GM19238 (cell line): ENCODE results near the gene PTPRM.

Source experiments
- DNase-seq: peaks from one replicate; pipeline ENCODE4 v3.0.0; 2011; ENCODE audit warnings: low spot score; ENCODE audit not compliant: insufficient read length

The PTPRM gene

GRCh38 chr18:8356001-8356400 is 788.9 kb downstream of the PTPRM start:
- DNase-seq: no peak

GRCh38 chr18:8357320-8357719 is 790.2 kb downstream of the PTPRM start:
- DNase-seq: no peak

GRCh38 chr18:8358033-8358765 is 791.1 kb downstream of the PTPRM start:
- no peak for DNase-seq

- no peak for DNase-seq
Observed at GRCh38 chr18:8359076-8359475, 792.0 kb downstream of the PTPRM start.

GRCh38 chr18:8359481-8359880 is 792.4 kb downstream of the PTPRM start:
- DNase-seq: no peak

DNA sequence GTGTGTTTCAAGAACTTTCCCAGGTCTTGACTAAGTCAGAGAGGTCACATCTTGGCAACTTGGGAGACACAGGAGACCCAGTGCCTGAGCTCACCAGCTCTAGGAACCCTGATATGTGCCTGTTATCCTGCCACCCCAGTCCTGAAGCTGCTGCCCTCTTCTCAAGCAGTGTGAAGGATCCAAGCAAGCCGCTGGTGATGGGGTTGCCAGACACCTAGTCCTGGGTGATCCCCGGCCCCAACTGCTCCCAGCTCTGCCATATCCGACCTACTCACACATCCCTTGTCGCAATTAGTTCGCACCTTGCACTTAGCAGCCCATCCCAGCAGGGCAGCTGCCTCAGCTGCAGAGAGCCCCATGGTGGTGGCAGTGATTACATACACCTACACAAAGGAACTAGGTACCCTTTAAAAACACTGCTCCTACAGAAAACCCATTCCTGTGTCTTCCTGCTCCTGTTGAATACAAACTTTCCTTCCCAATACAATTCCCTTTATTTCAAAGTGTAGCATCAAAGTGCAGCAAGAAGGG is 794.9 kb downstream of the PTPRM start:
- DNase-seq: no peak

DNA sequence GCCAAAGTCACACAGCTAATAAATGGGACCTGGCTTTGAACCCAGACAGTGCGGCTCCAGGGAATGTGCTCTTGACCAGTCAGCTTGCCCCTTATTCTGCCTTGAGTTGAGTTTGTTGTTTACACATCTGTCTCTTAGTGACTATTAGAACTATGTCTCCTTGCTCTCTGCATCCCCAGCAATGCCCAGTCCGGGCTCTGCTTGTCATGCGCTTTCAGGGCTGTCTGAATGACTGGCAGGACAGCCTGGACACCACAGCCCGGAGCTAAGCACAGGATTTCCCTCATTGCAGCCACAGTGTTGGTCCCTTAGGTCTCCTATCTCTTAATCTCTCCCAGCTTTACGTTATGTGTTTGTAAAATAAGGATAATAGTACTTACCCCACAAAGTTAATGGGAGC is 795.7 kb downstream of the PTPRM start:
- no peak for DNase-seq

DNA sequence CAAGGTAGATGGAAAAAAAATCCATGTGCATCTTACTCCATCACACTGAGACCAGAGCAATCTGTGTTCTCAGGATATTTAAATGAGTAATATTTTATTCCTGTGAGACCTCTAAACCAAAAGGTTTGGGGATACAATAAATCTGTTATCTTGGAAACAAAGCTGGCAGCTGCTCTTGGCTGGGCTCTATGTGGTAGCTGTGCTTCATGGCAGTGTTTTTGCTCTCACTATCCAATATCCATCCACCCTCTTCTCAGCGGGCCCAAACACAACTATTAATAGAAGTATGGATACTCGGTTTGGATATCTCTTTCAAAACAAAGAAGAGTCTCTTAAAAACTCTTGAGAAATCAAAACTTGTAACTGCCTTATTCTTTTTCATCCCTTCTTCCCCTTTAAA is 797.3 kb downstream of the PTPRM start:
- DNase-seq: no peak

- DNase-seq: no peak
Observed at GRCh38 chr18:8365006-8365405, 797.9 kb downstream of the PTPRM start.

DNA sequence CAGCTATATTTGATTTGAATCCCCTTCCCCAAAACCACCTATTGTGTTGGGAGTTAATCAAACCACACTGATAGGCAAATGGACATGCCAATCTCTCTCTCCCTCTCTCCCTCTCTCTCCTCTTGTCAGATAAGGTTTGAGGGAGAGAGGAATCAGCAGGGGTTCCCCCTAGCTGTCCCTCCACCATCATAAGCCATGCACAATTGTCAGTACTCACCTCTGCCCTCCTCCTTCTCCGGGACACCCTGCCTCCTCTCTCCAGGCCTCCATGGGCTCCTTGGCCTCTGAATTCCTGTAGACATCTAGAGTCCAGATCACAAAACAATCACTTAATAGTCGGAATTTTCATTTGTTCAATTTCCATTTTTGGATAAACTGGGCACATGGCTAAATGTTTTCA is 798.4 kb downstream of the PTPRM start:
- DNase-seq: no peak

DNA sequence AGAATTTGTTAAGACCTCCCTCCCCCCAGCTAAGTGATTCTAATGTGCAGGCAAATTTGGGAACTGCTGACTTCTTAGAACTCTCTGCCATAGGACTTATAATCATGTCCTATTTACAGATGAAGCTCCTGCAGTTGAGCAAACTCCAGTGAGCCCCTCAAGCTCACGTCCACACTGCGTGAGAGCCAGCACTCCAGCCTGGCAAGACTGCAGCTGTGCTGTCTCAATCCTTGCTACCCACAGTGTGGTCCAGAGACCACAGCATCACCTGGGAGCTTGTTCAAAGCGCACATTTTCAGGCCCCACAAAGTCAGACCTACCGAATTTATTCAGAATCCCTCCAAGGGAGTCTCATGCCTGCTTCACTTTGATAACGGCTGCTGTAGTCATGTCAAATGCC is 799.0 kb downstream of the PTPRM start:
- DNase-seq: no peak

DNA sequence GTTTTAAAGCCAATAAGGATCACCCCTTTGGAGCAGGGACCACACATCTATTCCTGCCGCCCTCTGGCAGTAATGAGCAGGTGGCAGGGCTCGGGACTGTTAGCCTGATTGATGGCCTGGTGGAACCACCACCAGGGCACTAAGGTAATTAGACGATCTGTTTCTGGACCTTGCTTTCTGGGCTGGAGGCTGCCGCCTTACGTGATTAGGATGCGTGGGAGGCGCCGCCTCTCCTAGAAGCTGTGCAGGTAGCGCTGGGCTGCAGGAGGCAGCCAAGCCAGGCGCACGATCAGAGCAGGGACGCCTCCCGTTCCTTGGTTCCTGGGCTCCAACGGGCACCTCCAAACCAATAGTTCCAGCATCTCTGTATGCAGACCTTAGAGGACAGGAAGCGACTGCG is 799.5 kb downstream of the PTPRM start:
- DNase-seq: no peak

DNA sequence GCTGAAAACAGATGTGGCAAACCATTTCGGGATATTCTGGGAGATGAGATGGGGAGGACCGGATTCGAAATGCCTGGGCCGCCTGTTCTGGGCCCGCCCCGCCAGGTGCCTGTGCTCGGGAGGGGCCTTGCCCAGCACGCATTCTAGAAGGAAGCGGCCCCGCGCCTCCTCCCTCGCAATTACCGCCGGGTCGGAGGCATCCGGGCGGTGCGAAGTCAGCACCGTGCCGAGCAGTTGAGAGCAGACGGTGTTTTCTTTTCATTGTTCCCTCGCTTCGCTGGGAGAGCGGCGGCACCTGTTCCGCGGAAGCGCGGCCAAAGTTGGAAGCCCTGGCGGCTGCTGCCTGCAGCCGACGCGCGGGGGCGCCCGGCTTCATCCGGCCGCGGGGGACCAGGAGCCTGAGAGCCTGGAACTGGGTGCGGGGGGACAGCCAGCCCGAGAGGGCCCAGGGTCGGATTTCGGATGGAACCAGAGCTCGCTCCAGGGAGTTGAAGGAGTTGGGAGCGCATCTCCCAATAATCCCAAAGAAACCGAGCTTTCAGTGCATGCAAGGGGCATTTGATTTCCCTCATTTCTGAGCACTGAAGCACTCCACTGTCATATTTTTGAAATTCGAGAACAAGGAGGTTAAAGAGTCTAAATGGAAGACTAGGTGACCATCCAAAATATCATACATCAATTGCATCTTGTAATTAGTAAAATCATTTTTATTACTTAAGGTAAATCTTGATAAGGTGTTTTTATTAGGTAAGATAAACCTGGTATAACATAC is 800.3 kb downstream of the PTPRM start:
- DNase-seq: peak; percentile 9

DNA sequence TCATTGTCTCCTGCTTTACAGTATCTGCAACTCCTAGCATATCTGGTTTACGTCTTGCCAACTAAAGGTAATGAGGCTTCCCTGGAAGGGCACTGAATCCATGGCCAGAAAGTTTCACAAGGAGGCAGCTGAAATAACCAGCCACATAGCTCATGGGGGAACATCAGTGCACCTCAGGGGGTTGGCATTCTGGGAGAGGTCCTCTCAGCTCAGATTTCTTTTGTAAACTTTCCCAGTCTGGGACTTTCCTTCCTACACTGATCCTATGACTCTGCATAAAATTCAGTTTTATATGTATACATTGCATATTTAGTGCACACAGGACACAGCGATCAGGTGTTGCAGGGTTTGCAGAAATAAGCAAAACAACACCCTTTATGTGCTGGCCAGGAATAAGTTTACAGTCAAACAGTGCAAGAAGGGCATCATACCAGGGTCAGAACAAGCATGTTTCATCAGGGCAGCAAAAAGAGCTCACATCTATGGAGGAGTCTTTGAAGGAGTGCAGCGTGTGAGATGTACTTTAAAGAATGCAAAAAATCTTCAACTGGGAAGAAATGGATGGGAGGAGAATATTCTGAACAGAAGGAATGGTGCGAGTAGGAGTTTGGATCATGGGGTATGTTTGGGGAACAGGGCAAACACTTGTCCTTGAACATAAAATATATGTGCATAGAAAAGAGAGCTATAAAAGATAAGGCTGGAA is 801.5 kb downstream of the PTPRM start:
- DNase-seq: no peak

DNA sequence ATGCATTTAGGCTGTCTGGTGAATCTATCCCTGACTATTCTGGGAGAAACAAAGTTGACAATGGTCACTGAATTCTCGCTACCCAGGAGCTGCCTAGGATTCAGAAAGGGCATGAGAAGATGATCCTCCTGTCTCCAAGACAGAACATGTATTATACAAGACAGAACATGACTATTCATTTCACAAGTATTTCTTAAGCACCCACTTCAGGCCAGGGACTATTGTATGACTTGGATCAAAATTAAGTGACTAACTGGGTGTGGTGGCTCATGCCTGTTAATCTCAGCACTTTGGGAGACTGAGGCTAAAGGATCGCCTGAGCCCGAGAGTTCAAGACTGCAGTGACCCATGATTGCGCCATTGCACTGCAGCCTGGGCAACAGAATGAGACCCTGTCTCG is 806.4 kb downstream of the PTPRM start:
- DNase-seq: no peak

DNA sequence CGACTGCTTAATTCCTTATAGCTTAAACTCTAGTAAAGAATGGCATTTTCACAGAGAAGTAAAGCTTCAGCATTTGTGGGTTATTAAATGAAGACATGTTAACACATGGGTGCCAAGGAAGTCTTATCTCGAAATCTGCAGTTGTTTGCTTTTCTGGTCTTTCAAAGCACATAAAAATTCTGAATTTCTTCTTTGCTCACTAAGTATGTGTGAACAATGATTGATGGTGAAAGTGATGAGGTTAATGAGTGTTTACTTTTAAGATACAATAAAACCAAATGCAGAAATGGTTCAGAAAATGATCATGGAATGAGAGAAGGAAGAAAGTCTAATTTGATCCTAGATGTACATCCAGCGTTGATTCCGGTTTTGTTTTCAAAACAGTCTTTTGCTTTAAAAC is 807.6 kb downstream of the PTPRM start:
- DNase-seq: no peak

GRCh38 chr18:8375249-8375648 is 808.1 kb downstream of the PTPRM start:
- DNase-seq: no peak

DNA sequence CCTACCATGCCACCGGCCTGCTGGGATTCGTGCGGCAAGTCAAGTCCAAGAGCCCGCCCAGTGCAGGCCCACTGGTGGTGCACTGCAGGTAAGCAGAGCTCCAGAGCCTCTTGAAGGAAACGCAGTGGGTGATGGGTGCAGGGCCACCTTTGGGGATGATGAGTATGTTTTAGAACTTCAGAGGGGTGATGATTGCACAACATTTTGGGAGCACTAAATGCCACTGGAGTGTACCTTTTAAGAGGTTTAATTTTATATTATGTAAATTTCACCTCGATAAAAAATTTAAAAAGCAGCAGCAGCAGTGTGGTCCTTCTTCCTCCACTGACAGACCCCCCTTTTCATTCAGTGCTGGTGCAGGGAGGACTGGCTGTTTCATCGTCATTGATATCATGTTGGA is 809.0 kb downstream of the PTPRM start:
- no peak for DNase-seq

- no peak for DNase-seq
Observed at GRCh38 chr18:8379187-8379941, 812.2 kb downstream of the PTPRM start.

DNA sequence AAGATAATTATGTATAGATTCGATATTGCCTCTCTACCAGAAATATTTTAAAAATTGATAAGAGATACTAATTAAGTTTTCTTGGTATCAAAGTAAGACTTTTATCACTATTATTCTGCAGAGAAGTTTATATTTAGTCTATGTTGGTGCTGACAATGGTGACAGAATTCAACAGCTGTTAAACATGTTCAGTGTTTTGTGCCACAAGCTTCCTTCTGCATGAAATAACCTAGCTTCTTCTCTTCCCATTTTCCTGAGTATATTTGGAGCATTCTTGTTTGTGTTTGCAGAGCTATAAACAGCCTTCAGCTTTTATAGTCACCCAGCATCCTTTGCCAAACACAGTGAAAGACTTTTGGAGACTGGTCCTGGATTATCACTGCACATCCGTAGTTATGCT is 812.9 kb downstream of the PTPRM start:
- no peak for DNase-seq

DNA sequence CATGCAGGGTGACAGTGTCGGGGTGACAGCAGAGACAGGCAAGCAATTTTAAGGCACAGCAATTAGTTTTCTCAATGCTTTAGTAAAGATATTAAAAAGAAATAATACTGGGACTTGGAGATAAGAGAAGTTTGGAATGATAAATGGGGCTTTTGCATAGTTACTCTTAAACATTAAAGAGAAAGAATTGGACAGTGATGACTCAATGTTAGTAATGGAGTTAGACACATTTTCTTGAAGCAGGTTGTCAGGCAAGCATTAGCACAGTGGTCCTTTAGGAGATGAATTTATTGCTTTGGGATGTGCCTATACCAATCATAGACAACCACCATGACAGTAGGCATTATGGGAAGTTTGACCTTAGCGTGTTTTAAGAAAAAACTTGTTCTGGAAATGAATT is 813.8 kb downstream of the PTPRM start:
- DNase-seq: no peak
